Hepatocyte (in vitro differentiated cells): ENCODE results near the gene PRPS1.

Experiments
- EZH2 ChIP-seq: fragments of 200-600 bp; sonication (generic); IDR thresholded peaks from 2 replicates; pipeline ENCODE4 v1.6.1; 2016; ENCODE audit warnings: antibody characterized with exemption, mild to moderate bottlenecking, borderline replicate concordance
- TF ChIP-seq, protein P1 (sequence below): fragments of 200-600 bp; sonication (generic); IDR thresholded peaks from 2 replicates; pipeline ENCODE4 v1.5.1; 2016; ENCODE audit warnings: antibody characterized with exemption, mild to moderate bottlenecking; ENCODE audit not compliant: poor library complexity

DNA sequence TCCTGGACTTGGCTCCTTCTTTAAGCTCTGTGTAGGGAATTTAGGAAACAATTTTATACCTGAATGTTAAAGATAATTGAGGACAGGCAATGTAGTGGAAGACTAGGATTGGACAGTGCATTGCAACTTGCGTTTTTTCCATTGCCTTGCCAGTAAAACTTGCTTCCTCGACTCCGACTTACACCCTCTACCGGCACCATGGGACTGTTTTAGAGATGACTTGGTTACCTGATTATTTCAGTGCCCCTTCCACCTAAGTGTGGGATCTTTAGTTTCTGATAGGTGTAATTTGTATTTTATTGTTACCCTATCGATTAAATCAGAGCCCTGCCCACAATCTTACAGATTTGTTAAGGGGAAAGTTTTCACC lies 1.2 kb downstream of the PRPS1 start:
- TF ChIP-seq, protein P1, sequence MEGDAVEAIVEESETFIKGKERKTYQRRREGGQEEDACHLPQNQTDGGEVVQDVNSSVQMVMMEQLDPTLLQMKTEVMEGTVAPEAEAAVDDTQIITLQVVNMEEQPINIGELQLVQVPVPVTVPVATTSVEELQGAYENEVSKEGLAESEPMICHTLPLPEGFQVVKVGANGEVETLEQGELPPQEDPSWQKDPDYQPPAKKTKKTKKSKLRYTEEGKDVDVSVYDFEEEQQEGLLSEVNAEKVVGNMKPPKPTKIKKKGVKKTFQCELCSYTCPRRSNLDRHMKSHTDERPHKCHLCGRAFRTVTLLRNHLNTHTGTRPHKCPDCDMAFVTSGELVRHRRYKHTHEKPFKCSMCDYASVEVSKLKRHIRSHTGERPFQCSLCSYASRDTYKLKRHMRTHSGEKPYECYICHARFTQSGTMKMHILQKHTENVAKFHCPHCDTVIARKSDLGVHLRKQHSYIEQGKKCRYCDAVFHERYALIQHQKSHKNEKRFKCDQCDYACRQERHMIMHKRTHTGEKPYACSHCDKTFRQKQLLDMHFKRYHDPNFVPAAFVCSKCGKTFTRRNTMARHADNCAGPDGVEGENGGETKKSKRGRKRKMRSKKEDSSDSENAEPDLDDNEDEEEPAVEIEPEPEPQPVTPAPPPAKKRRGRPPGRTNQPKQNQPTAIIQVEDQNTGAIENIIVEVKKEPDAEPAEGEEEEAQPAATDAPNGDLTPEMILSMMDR = peak; percentile 44
- no peak for TF ChIP-seq EZH2
